Keratinocyte (primary cell): ENCODE data around the gene RNF169.

Experiments used
- CTCF ChIP-seq, 3 experiments: IDR thresholded peaks in 1 of 3; conservative IDR thresholded peaks in 1 of 3; optimal IDR thresholded peaks in 1 of 3; 2 replicates in 2 of 3; 3 replicates in 1 of 3; pipeline versions ENCODE3 to v1.5.1; 2011; ENCODE audit warnings: low read length in 3 of 3, mild to moderate bottlenecking in 3 of 3, moderate library complexity in 2 of 3, control low read depth in 1 of 3, inconsistent platforms in 1 of 3; ENCODE audit not compliant: insufficient read depth in 2 of 3; ENCODE audit errors: extremely low read depth in 1 of 3
- EZH2 ChIP-seq: IDR thresholded peaks from one replicate; pipeline ENCODE4 v1.6.1; 2012; ENCODE audit warnings: inconsistent platforms, mild to moderate bottlenecking, low read length, moderate library complexity

GRCh38 chr11:74847395-74847794 is 98.7 kb downstream of the RNF169 start:
- TF ChIP-seq CTCF (optimal IDR thresholded peaks at IDR 0.05 in 1 of 3, IDR thresholded peaks at IDR 0.05 in 1 of 3, conservative IDR thresholded peaks at IDR 0.05 in 1 of 3; ENCODE audit: extremely low read depth in 1 of 3, insufficient read depth in 2 of 3, low read length in 3 of 3) (no peak), EZH2 (no peak)
